CD4-positive, alpha-beta memory T cell (primary cell): ENCODE measurements around the gene CACNG6. TPM values are rescaled to one million over a fixed set of nuclear protein-coding genes. Genes with fewer than 3 reads are reported as not detected.
A peak's percentile ranks its signal among the peaks of the same experiment; 100 is the strongest.

ENCODE experiments used
- CTCF ChIA-PET: fragments of 350-600 bp; sonication (Branson Sonifier 250); formaldehyde crosslinking; loops from one replicate; lab custom pipeline; 2021; ENCODE audit warnings: inconsistent platforms; ENCODE audit not compliant: partially characterized antibody; lab: Charles Lee
- POLR2A ChIA-PET: fragments of 350-600 bp; sonication (Branson Sonifier 250); formaldehyde crosslinking; loops from one replicate; lab custom pipeline; 2021; ENCODE audit not compliant: partially characterized antibody; lab: Charles Lee
- DNase-seq, 5 donors: peaks; one replicate each; pipeline versions ENCODE4 v3.0.0 to v3.0.0-alpha.2; 2020 to 2022; ENCODE audit warnings: mixed read lengths in 1 of 5
- H3K27ac ChIP-seq: one replicate; pipeline ENCODE4 v1.7.0; 2013; ENCODE audit warnings: low read depth, low read length
- H3K27me3 ChIP-seq: 2 replicates; pipeline ENCODE4 v1.7.0; 2013; ENCODE audit warnings: mild to moderate bottlenecking, low read length, moderate library complexity; ENCODE audit not compliant: insufficient read depth
- H3K36me3 ChIP-seq: 2 replicates; pipeline ENCODE4 v1.7.0; 2013; ENCODE audit warnings: mild to moderate bottlenecking, low read length, moderate library complexity; ENCODE audit not compliant: insufficient read depth
- H3K4me1 ChIP-seq: 2 replicates; pipeline ENCODE4 v1.7.0; 2013; ENCODE audit warnings: mild to moderate bottlenecking, low read length, moderate library complexity; ENCODE audit not compliant: insufficient read depth
- H3K4me3 ChIP-seq, 2 donors: one replicate each; pipeline ENCODE4 v1.7.0; 2013; ENCODE audit warnings: low read length in 2 of 2, mild to moderate bottlenecking in 1 of 2
- H3K9me3 ChIP-seq, 2 donors: one replicate each; pipeline ENCODE4 v1.7.0; 2013; ENCODE audit warnings: low read length in 2 of 2, control low read depth in 1 of 2; ENCODE audit not compliant: control insufficient read depth in 1 of 2
- H3K27ac Mint-ChIP-seq, 7 donors: one replicate each; pipeline ENCODE4 v1.8.0; 2020 to 2021; ENCODE audit warnings: mixed read lengths in 7 of 7, mild to moderate bottlenecking in 6 of 7, inconsistent platforms in 3 of 7, moderate library complexity in 3 of 7
- H3K27me3 Mint-ChIP-seq, 2 donors: one replicate each; pipeline ENCODE4 v1.8.0; 2020 to 2021; ENCODE audit warnings: mixed read lengths in 2 of 2
- H3K36me3 Mint-ChIP-seq, 2 donors: one replicate each; pipeline ENCODE4 v1.8.0; 2020 to 2021; ENCODE audit warnings: mixed read lengths in 2 of 2, inconsistent platforms in 1 of 2, mild to moderate bottlenecking in 1 of 2
- H3K4me1 Mint-ChIP-seq, 4 donors: one replicate each; pipeline ENCODE4 v1.8.0; 2020 to 2021; ENCODE audit warnings: mixed read lengths in 4 of 4, mild to moderate bottlenecking in 1 of 4
- H3K4me3 Mint-ChIP-seq, 8 donors: one replicate each; pipeline ENCODE4 v1.8.0; 2020 to 2021; ENCODE audit warnings: mixed read lengths in 8 of 8, mild to moderate bottlenecking in 7 of 8, moderate library complexity in 6 of 8, inconsistent platforms in 3 of 8
- H3K9me3 Mint-ChIP-seq, 8 donors: one replicate each; pipeline ENCODE4 v1.8.0; 2020 to 2021; ENCODE audit warnings: mixed read lengths in 8 of 8, mild to moderate bottlenecking in 5 of 8, inconsistent platforms in 3 of 8, moderate library complexity in 1 of 8
- intact Hi-C: fragments of 100-400 bp; cut with micrococcal nuclease; formaldehyde crosslinking; loops from one replicate; pipeline ENCODE4 v1.15.1; 2023
- polyA plus RNA-seq, 2 donors: library from polyadenylated mRNA; unstranded; fragments of 300-500 nt; fragmentation: Illumina TruSeq; gene quantifications; one replicate each; pipeline ENCODE4 v1.2.3, GENCODE V29; 2021
- total RNA-seq, 2 experiments: library from RNA; stranded (reverse); gene quantifications; one replicate each; pipeline ENCODE4 v1.2.3, GENCODE V29; 2021

Gene CACNG6
- total and polyA plus RNA-seq, 4 experiments from 2014 or later, result not detected

- Mint-ChIP-seq H3K4me1 (no peaks in the 10 kb centered on the region), H3K27me3 (peaks cover 11 to 27% of the 10 kb centered on the region in 2 donors), H3K36me3 (no peaks in the 10 kb centered on the region), H3K27ac (peak overlapping the region in 1 of 7 donors; percentile 37), H3K4me3 (no peak overlapping the region), H3K9me3 (peaks cover 0 to 2% (median 0%) of the 10 kb centered on the region in 8 donors)
- Histone ChIP-seq H3K27ac (no peak overlapping the region), H3K27me3 (no peaks in the 10 kb centered on the region), H3K9me3 (no peaks in the 10 kb centered on the region), H3K4me1 (no peaks in the 10 kb centered on the region), H3K4me3 (no peak overlapping the region), H3K36me3 (no peaks in the 10 kb centered on the region)
- intact Hi-C loops, result no loop called here
- CTCF ChIA-PET, result no interaction called here
- POLR2A ChIA-PET, result no interaction called here
- no peak for DNase-seq
Observed at GRCh38 chr19:53971673-53972072, 19.8 kb upstream of the CACNG6 start.

DNA sequence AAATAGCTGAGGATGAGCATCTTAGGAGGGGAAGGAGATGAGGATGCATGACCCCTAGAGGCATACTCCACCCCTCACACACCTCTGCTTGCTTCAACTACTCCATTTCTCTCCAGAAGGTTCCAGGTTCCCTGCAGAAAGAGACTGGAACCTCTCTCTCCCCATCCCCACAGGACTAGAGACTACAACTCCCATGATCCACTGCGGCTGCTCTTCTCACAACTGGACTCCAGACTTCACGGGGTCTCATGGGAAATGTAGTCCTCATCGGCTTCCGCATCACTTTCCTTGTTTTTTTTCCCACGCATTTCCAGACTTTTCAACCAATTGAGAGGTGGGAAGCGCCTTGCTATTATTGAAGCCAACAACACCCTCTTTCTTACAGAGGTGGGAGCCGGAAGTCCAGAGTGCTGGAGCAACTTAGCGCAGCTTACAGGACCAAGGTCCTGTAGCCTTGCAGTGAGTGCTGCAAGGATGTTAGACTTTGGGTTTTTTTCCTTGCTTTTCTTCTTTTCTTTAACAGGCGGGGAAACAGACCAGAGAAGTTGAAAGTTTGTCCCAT, 13.9 kb upstream of the CACNG6 start:
- H3K36me3 ChIP-seq, result no peaks in the 10 kb centered on the region
- H3K27me3 ChIP-seq, result peaks cover 32% of the 10 kb centered on the region
- no peaks in the 10 kb centered on the region for H3K9me3 ChIP-seq
- Mint-ChIP-seq H3K27ac (peak overlapping the region in 3 of 7 donors; percentile 10 to 69 (median 66)), H3K4me1 (peaks cover 13 to 43% (median 22%) of the 10 kb centered on the region in 4 donors), H3K36me3 (peaks cover 0 to 4% of the 10 kb centered on the region in 2 donors), H3K27me3 (peaks cover 43 to 53% of the 10 kb centered on the region in 2 donors), H3K9me3 (peaks cover 0 to 12% (median 9%) of the 10 kb centered on the region in 8 donors), H3K4me3 (peak overlapping the region; percentile 69 to 91 (median 88))
- CTCF ChIA-PET, result no interaction called here
- H3K4me1 ChIP-seq, result peaks cover 27% of the 10 kb centered on the region
- POLR2A ChIA-PET, result interaction anchor here (1.4 kb wide), 1 partner anchor 111 kb away, joined by 4 read pairs; no protein-coding TSS in a partner anchor
- no peak overlapping the region for H3K27ac ChIP-seq
- intact Hi-C loops, result no loop called here
- H3K4me3 ChIP-seq, result peak overlapping the region; percentile 9 to 58
- peak; percentile 57 to 77 (median 68) for DNase-seq

GRCh38 chr19:53977991-53978731, 13.3 kb upstream of the CACNG6 start:
- Mint-ChIP-seq H3K27ac (peak overlapping the region in 3 of 7 donors; percentile 10 to 66 (median 25)), H3K4me1 (peaks cover 13 to 43% (median 22%) of the 10 kb centered on the region in 4 donors), H3K36me3 (peaks cover 0 to 4% of the 10 kb centered on the region in 2 donors), H3K27me3 (peaks cover 43 to 51% of the 10 kb centered on the region in 2 donors), H3K9me3 (peaks cover 0 to 11% (median 9%) of the 10 kb centered on the region in 8 donors), H3K4me3 (peak overlapping the region; percentile 69 to 91 (median 88))
- Histone ChIP-seq H3K4me1 (peaks cover 27% of the 10 kb centered on the region), H3K27ac (no peak overlapping the region), H3K36me3 (no peaks in the 10 kb centered on the region), H3K27me3 (peaks cover 33% of the 10 kb centered on the region), H3K4me3 (peak overlapping the region; percentile 9 to 58), H3K9me3 (no peaks in the 10 kb centered on the region)
- ChIA-PET POLR2A (interaction anchor here (1.4 kb wide), 1 partner anchor 111 kb away, joined by 4 read pairs; no protein-coding TSS in a partner anchor), CTCF (no interaction called here)
- DNase-seq, result peak in 3 of 5 donors; percentile 14 to 53 (median 20)
- intact Hi-C loops, result no loop called here

DNA sequence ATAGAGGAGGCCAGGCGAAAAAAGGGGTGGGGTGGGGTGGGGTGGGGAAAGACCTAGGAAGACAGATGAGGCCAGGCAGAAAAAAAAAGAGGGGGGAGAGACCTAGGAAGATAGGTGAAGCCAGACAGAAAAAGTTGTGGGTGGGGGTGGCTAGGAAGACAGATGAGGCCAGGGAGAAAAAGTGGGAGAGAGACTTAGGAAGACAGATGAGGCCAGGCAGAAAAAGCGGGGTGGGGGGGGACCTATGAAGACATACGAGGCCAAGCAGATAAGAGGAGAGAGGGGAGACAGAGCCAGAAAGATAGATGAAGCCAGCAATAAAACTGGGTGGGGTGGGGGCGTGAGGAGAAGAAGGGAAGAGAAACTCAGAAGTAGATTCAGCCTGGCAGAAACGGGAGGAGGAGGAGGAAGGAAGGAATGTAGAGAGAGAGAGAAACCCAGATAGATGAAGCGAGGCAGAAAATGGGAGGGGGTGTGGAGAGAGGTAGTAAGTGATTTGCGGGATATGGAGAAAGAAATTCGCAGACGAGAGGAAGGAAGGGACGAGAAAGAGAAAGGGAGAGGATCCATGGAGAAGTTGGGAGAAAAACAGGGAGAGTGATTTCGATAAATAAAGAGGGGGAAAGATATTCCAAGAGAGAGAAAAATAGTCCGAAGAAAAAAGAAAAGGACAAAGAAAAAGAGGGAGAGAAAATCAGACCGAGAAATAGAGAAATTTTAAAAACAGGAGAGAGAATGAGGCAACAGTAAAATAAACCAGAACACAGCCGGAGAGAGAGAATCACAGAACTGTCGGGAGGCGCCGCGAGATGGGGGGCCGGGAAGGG, 12.2 kb upstream of the CACNG6 start:
- Histone ChIP-seq H3K27me3 (peaks cover 39% of the 10 kb centered on the region), H3K4me3 (no peak overlapping the region), H3K36me3 (no peaks in the 10 kb centered on the region), H3K4me1 (peaks cover 27% of the 10 kb centered on the region), H3K27ac (no peak overlapping the region), H3K9me3 (no peaks in the 10 kb centered on the region)
- Mint-ChIP-seq H3K4me1 (peaks cover 13 to 43% (median 22%) of the 10 kb centered on the region in 4 donors), H3K27me3 (peaks cover 41 to 47% of the 10 kb centered on the region in 2 donors), H3K4me3 (peak overlapping the region in 7 of 8 donors; percentile 6 to 78 (median 57)), H3K27ac (peak overlapping the region in 1 of 7 donors; percentile 39), H3K9me3 (peaks cover 0 to 11% (median 9%) of the 10 kb centered on the region in 8 donors), H3K36me3 (peaks cover 0 to 4% of the 10 kb centered on the region in 2 donors)
- CTCF ChIA-PET, result no interaction called here
- POLR2A ChIA-PET, result no interaction called here
- intact Hi-C loops, result no loop called here
- DNase-seq, result no peak

- peak overlapping the region in 3 of 7 donors; percentile 12 to 81 (median 19) for H3K27ac Mint-ChIP-seq
- peaks cover 0 to 4% of the 10 kb centered on the region in 2 donors for H3K36me3 Mint-ChIP-seq
- peak overlapping the region; percentile 0 to 78 (median 66) for H3K4me3 Mint-ChIP-seq
- peaks cover 0 to 11% (median 9%) of the 10 kb centered on the region in 8 donors for H3K9me3 Mint-ChIP-seq
- H3K27me3 Mint-ChIP-seq, result peaks cover 38 to 39% of the 10 kb centered on the region in 2 donors
- Histone ChIP-seq H3K36me3 (no peaks in the 10 kb centered on the region), H3K4me1 (peaks cover 27% of the 10 kb centered on the region), H3K9me3 (no peaks in the 10 kb centered on the region), H3K27ac (no peak overlapping the region), H3K4me3 (no peak overlapping the region), H3K27me3 (peaks cover 39% of the 10 kb centered on the region)
- ChIA-PET CTCF (no interaction called here), POLR2A (no interaction called here)
- DNase-seq, result no peak
- peaks cover 13 to 43% (median 22%) of the 10 kb centered on the region in 4 donors for H3K4me1 Mint-ChIP-seq
- intact Hi-C loops, result no loop called here
Observed at GRCh38 chr19:53980539-53981375, 10.7 kb upstream of the CACNG6 start.

- Histone ChIP-seq H3K4me1 (peaks cover 27% of the 10 kb centered on the region), H3K9me3 (no peaks in the 10 kb centered on the region), H3K4me3 (no peak overlapping the region), H3K27ac (no peak overlapping the region), H3K27me3 (peaks cover 39% of the 10 kb centered on the region), H3K36me3 (no peaks in the 10 kb centered on the region)
- Mint-ChIP-seq H3K4me1 (peaks cover 13 to 43% (median 22%) of the 10 kb centered on the region in 4 donors), H3K9me3 (peaks cover 0 to 11% (median 9%) of the 10 kb centered on the region in 8 donors), H3K36me3 (peaks cover 0 to 4% of the 10 kb centered on the region in 2 donors), H3K4me3 (peak overlapping the region; percentile 25 to 71 (median 61)), H3K27ac (peak overlapping the region in 1 of 7 donors; percentile 53), H3K27me3 (peaks cover 35 to 37% of the 10 kb centered on the region in 2 donors)
- ChIA-PET POLR2A (no interaction called here), CTCF (no interaction called here)
- intact Hi-C loops, result no loop called here
- DNase-seq, result no peak
Observed at GRCh38 chr19:53981376-53981951, 10.0 kb upstream of the CACNG6 start.
